CD14-positive monocyte (primary cell): Measurements from ENCODE around the gene FNDC1. TPM values are rescaled to one million over a fixed set of nuclear protein-coding genes. Genes with fewer than 3 reads are reported as not detected.

ENCODE experiments used
- DNase-seq, 3 donors: peaks; one replicate each; pipeline ENCODE4 v3.0.0-alpha.2; 2011 to 2022
- H2AFZ ChIP-seq: 2 replicates; pipeline ENCODE4 v1.6.0; 2012; ENCODE audit warnings: mild to moderate bottlenecking, low read depth, low read length, inconsistent platforms; ENCODE audit not compliant: insufficient read depth, poor library complexity, severe bottlenecking
- H3K27ac ChIP-seq, 2 donors: 1 replicate in 1 of 2; 2 replicates in 1 of 2; pipeline ENCODE4 v1.5.1; 2012 to 2013; ENCODE audit warnings: low read length in 2 of 2, control low read depth in 1 of 2, inconsistent platforms in 1 of 2, low read depth in 1 of 2, mild to moderate bottlenecking in 1 of 2
- H3K27me3 ChIP-seq, 2 donors: one replicate each; pipeline versions ENCODE4 v1.6.0 to v1.6.1; 2011 to 2013; ENCODE audit warnings: low read length in 2 of 2; ENCODE audit not compliant: control insufficient read depth in 2 of 2, insufficient read depth in 2 of 2
- H3K36me3 ChIP-seq, 2 donors: replicated peaks in 1 of 2; 1 replicate in 1 of 2; 2 replicates in 1 of 2; pipeline versions ENCODE4 v1.5.1 to v1.6.1; 2012 to 2013; ENCODE audit warnings: low read length in 2 of 2, control low read depth in 1 of 2, inconsistent platforms in 1 of 2, mild to moderate bottlenecking in 1 of 2; ENCODE audit not compliant: insufficient read depth in 2 of 2, control insufficient read depth in 1 of 2
- H3K4me1 ChIP-seq, 2 donors: 1 replicate in 1 of 2; 2 replicates in 1 of 2; pipeline versions ENCODE4 v1.5.1 to v1.6.1; 2012 to 2013; ENCODE audit warnings: low read length in 2 of 2, control low read depth in 1 of 2, inconsistent platforms in 1 of 2, mild to moderate bottlenecking in 1 of 2, moderate library complexity in 1 of 2; ENCODE audit not compliant: insufficient read depth in 2 of 2, control insufficient read depth in 1 of 2
- H3K4me2 ChIP-seq: replicated peaks from 2 replicates; pipeline ENCODE3; 2012; ENCODE audit warnings: low read length, moderate library complexity, mild to moderate bottlenecking; ENCODE audit not compliant: poor library complexity, severe bottlenecking; ENCODE audit errors: extremely low read depth
- H3K4me3 ChIP-seq, 3 experiments: fragments of 200-600 bp in 1 of 3; sonication (generic) in 1 of 3; replicated peaks in 1 of 3; 1 replicate in 2 of 3; 2 replicates in 1 of 3; pipeline ENCODE4 v1.5.1; 2011 to 2013; ENCODE audit warnings: low read length in 3 of 3, mild to moderate bottlenecking in 3 of 3, control low read depth in 2 of 3, low read depth in 2 of 3, inconsistent platforms in 1 of 3, moderate library complexity in 1 of 3
- H3K79me2 ChIP-seq: 2 replicates; pipeline ENCODE4 v1.6.0; 2012; ENCODE audit warnings: mild to moderate bottlenecking, control low read depth, inconsistent platforms, low read length, moderate library complexity; ENCODE audit not compliant: insufficient read depth
- H3K9ac ChIP-seq: 2 replicates; pipeline ENCODE4 v1.6.0; 2017; ENCODE audit warnings: low read length, mild to moderate bottlenecking; ENCODE audit not compliant: insufficient read depth, poor library complexity, severe bottlenecking
- H3K9me3 ChIP-seq, 2 donors: replicated peaks in 1 of 2; 1 replicate in 1 of 2; 2 replicates in 1 of 2; pipeline versions ENCODE4 v1.5.1 to v1.6.1; 2012 to 2013; ENCODE audit warnings: low read length in 2 of 2, control low read depth in 1 of 2; ENCODE audit not compliant: control insufficient read depth in 1 of 2, insufficient read depth in 1 of 2
- H4K20me1 ChIP-seq: 2 replicates; pipeline ENCODE4 v1.6.0; 2012; ENCODE audit warnings: mild to moderate bottlenecking, low read length, control low read depth, moderate library complexity; ENCODE audit not compliant: insufficient read depth
- H3K27ac Mint-ChIP-seq, 7 donors: one replicate each; pipeline ENCODE4 v1.8.0; 2020; ENCODE audit warnings: mild to moderate bottlenecking in 7 of 7, mixed read lengths in 7 of 7, moderate library complexity in 6 of 7, inconsistent platforms in 2 of 7
- H3K27me3 Mint-ChIP-seq, 3 donors: one replicate each; pipeline ENCODE4 v1.8.0; 2021 to 2022; ENCODE audit warnings: low read depth in 3 of 3, mild to moderate bottlenecking in 3 of 3, mixed read lengths in 3 of 3, moderate library complexity in 3 of 3, inconsistent platforms in 1 of 3
- H3K36me3 Mint-ChIP-seq, 2 donors: one replicate each; pipeline ENCODE4 v1.8.0; 2020; ENCODE audit warnings: mixed read lengths in 2 of 2, inconsistent platforms in 1 of 2, mild to moderate bottlenecking in 1 of 2
- H3K4me1 Mint-ChIP-seq: one replicate; pipeline ENCODE4 v1.8.0; 2020; ENCODE audit warnings: mild to moderate bottlenecking, mixed read lengths
- H3K4me3 Mint-ChIP-seq, 2 donors: one replicate each; pipeline ENCODE4 v1.8.0; 2020; ENCODE audit warnings: mild to moderate bottlenecking in 2 of 2, mixed read lengths in 2 of 2, moderate library complexity in 1 of 2
- H3K9me3 Mint-ChIP-seq, 7 donors: one replicate each; pipeline ENCODE4 v1.8.0; 2020 to 2022; ENCODE audit warnings: mixed read lengths in 7 of 7, mild to moderate bottlenecking in 6 of 7, moderate library complexity in 6 of 7, inconsistent platforms in 2 of 7
- WGBS: methylation state at CpG from one replicate; pipeline ENCODE4 v1.1.5; 2013; ENCODE audit warnings: missing lambda C conversion rate; ENCODE audit not compliant: insufficient coverage; 5-methylcytosine and 5-hydroxymethylcytosine counted together
- intact Hi-C, 2 donors: fragments of 100-400 bp; cut with micrococcal nuclease; formaldehyde crosslinking; loops; one replicate each; pipeline versions ENCODE4 v1.15.0 to v1.15.1; 2023
- polyA plus RNA-seq, 3 donors: library from polyadenylated mRNA; depleted of rRNA in 1 of 3; unstranded in 2 of 3; stranded (reverse) in 1 of 3; fragments of 300-500 nt in 2 of 3; fragments of >200 nt in 1 of 3; fragmentation: Illumina TruSeq in 2 of 3; gene quantifications; 1 replicate in 2 of 3; 2 replicates in 1 of 3; pipeline ENCODE4 v1.2.3, GENCODE V29; 2012 to 2021
- TF ChIP-seq, protein P1 (sequence below): fragments of 200-600 bp; IDR thresholded peaks from one replicate; pipeline ENCODE4 v1.8.0; 2022; ENCODE audit warnings: antibody characterized with exemption, mild to moderate bottlenecking

FNDC1 gene
- polyA plus RNA-seq, 3 donors = not detected

DNA sequence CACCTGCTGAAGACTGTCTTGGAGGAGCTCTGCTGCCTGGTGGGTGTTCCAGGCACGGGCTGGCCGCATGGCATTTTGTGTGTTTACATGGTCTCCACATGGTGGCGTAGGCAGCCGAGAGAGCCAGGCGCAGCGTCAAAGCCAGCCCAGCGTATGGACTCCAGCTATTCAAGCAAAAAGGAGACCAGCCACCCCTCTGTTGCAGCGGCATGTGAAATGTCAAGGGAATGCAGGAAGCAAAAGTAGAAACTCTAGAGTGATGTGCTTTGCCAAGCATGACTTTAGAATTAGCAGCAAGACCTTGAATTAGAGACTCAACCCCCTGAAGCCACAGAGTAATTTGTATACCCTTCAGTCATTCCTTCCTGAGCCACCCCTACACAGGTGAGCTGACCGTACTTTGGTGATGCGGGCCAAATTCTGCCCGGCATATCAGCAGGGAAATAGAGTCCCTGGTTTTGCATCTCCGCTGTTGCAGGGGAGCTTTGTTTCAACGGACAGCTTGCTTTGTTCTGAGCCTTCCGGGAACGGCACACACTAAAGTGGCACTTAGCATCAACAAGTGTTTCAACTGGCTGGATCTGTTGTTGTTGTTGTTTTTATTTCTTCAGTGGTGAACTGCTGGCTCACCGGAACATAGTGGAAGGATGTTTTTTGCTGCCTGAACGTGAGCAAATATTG is 48.5 kb downstream of the FNDC1 start:
- no peaks in the 10 kb centered on the region for H3K4me1 Mint-ChIP-seq
- H3K36me3 Mint-ChIP-seq = no peaks in the 10 kb centered on the region
- no peak overlapping the region for H3K27ac Mint-ChIP-seq
- intact Hi-C loops = no loop called here
- Histone ChIP-seq H3K27me3 (no peaks in the 10 kb centered on the region), H3K9ac (no peak overlapping the region), H3K4me1 (no peaks in the 10 kb centered on the region), H3K79me2 (no peaks in the 10 kb centered on the region), H2AFZ (no peak overlapping the region), H3K4me3 (no peak overlapping the region), H3K4me2 (no peak overlapping the region), H3K9me3 (no peaks in the 10 kb centered on the region), H4K20me1 (no peaks in the 10 kb centered on the region), H3K27ac (no peak overlapping the region), H3K36me3 (no peaks in the 10 kb centered on the region)
- no peaks in the 10 kb centered on the region for H3K9me3 Mint-ChIP-seq
- WGBS = 58% methylated on average over 16 of the region's 17 CpGs
- TF ChIP-seq, protein P1, sequence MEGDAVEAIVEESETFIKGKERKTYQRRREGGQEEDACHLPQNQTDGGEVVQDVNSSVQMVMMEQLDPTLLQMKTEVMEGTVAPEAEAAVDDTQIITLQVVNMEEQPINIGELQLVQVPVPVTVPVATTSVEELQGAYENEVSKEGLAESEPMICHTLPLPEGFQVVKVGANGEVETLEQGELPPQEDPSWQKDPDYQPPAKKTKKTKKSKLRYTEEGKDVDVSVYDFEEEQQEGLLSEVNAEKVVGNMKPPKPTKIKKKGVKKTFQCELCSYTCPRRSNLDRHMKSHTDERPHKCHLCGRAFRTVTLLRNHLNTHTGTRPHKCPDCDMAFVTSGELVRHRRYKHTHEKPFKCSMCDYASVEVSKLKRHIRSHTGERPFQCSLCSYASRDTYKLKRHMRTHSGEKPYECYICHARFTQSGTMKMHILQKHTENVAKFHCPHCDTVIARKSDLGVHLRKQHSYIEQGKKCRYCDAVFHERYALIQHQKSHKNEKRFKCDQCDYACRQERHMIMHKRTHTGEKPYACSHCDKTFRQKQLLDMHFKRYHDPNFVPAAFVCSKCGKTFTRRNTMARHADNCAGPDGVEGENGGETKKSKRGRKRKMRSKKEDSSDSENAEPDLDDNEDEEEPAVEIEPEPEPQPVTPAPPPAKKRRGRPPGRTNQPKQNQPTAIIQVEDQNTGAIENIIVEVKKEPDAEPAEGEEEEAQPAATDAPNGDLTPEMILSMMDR = no peak
- no peak overlapping the region for H3K4me3 Mint-ChIP-seq
- peaks cover 6 to 31% (median 7%) of the 10 kb centered on the region in 3 donors for H3K27me3 Mint-ChIP-seq
- no peak for DNase-seq

DNA sequence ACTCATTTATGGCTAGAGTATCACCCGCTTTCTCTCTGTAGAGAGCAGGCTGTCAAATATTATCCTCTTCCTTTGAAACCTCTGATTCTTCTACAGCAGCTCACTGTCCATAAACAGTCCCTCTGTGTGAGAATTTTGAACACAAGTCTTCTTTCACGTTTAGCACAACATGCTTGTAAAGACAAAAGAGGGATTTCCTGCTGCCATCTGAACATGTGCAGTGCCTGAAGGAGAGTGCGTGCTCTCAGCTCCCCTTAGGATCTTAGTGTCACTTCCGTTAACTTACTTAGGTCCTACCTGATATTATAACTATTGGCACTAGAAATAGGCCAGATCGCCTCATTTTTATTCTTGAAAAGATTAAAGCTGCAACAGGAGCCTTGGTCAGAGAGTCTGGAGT is 50.9 kb downstream of the FNDC1 start:
- DNase-seq = no peak
- Mint-ChIP-seq H3K27ac (no peak overlapping the region), H3K27me3 (peaks cover 6 to 30% (median 9%) of the 10 kb centered on the region in 3 donors), H3K4me1 (no peaks in the 10 kb centered on the region), H3K4me3 (no peak overlapping the region), H3K36me3 (no peaks in the 10 kb centered on the region), H3K9me3 (no peaks in the 10 kb centered on the region)
- Histone ChIP-seq H2AFZ (no peak overlapping the region), H3K4me3 (no peak overlapping the region), H3K27ac (no peak overlapping the region), H3K4me2 (no peak overlapping the region), H3K79me2 (no peaks in the 10 kb centered on the region), H4K20me1 (no peaks in the 10 kb centered on the region), H3K9me3 (no peaks in the 10 kb centered on the region), H3K9ac (no peak overlapping the region), H3K36me3 (no peaks in the 10 kb centered on the region), H3K27me3 (peaks cover 0 to 4% of the 10 kb centered on the region in 2 donors), H3K4me1 (no peaks in the 10 kb centered on the region)
- TF ChIP-seq, protein P1 = no peak
- intact Hi-C loops = no loop called here
- WGBS = no CpG with 5 or more reads among the region's 5 CpGs
